Measurements from ENCODE around the gene CMSS1. TPM values are rescaled to one million over a fixed set of nuclear protein-coding genes. Genes with fewer than 3 reads are reported as not detected.

CMSS1 gene
- total and polyA plus RNA-seq, 2 of the 13 experiments (the other 11 are each of a cell fraction or from before 2014, with no cell fraction given), result 6.4 to 48.7 TPM

DNA sequence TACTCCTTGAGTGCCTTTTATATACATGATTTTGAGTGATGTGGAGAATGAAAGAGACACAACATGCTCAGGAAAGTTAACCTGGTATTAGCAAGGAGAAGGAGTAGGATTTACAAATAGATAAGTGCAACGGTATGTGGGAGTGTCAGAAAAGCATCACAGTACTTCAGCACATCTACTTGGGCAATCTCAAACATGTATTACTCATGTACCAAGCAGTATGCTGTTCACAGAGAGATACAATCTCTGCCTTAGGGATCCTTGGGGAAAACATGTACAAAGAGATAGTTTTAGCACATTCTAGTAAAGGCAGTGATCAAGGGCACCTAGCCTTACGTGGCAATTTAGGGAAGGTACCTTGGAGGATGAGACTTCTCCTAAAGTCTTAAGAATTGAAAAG is 150.1 kb downstream of the CMSS1 start:
- no TSS peak for BruUV-seq (replicated peaks)
- CTCF ChIA-PET (ENCODE audit: low intra/inter-chr PET ratio, low total read pairs), result no interaction called here
- FAIRE-seq, result no peak

DNA sequence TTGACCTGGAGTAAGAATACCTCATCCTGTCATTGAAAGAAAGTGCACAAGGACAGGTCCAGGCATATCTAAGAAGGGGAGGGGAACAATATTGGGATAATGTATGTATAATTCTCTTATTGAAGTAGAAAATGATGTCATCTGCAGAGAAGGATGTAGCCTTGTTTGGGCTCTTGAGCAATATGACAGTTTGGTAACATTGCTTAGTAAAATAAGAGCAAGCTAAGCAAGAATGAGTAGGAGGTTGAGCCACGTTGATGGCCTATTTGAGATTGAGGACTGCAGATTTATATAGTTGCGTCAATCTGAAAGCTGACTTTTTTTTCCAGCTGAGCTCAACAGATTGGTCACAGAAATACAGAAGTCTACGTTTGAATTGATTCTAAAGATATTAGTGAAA is 151.5 kb downstream of the CMSS1 start:
- 95% methylated on average over 3 of the region's 3 CpGs for WGBS (ENCODE audit: low lambda C conversion rate)
- Histone ChIP-seq H2AFZ (ENCODE audit: low read length) (no peak overlapping the region), H3K4me2 (ENCODE audit: low read depth, low read length) (no peak overlapping the region), H3K9me3 (ENCODE audit: low read length) (no peaks in the 10 kb centered on the region), H3K4me1 (ENCODE audit: insufficient read depth, low read length) (peaks cover 19% of the 10 kb centered on the region), H3K9ac (ENCODE audit: insufficient read depth, low read depth, low read length) (no peak overlapping the region), H3K27ac (ENCODE audit: extremely low read length, insufficient read depth, low read length) (no peak overlapping the region), H4K20me1 (ENCODE audit: insufficient read depth, low read length) (no peaks in the 10 kb centered on the region), H3K27me3 (ENCODE audit: control insufficient read depth in 1 of 2, insufficient read depth in 2 of 2, low read length in 2 of 2) (no peaks in the 10 kb centered on the region), H3K79me2 (ENCODE audit: insufficient read depth, low read length) (no peaks in the 10 kb centered on the region), H3K4me3 (replicated peaks in 1 of 3; ENCODE audit: insufficient read depth in 1 of 3, low read depth in 2 of 3, low read length in 3 of 3) (no peak overlapping the region), H3K36me3 (replicated peaks in 1 of 2; ENCODE audit: control insufficient read depth in 1 of 2, insufficient read depth in 2 of 2, low read length in 2 of 2) (no peaks in the 10 kb centered on the region)
- TF ChIP-seq ZNF121 (CRISPR knock-in tag; IDR thresholded peaks at IDR 0.05) (no peak), ATF7 (IDR thresholded peaks at IDR 0.05) (peak; percentile 53), ATF7 (CRISPR knock-in tag; IDR thresholded peaks at IDR 0.05) (no peak), ZIK1 (CRISPR knock-in tag; IDR thresholded peaks at IDR 0.05; ENCODE audit: borderline replicate concordance, low read depth) (no peak)
- intact Hi-C loops (cut with micrococcal nuclease; ENCODE audit: unreplicated experiment), result no loop called here
- ChIA-PET CTCF (ENCODE audit: low intra/inter-chr PET ratio, low total read pairs) (no interaction called here), POLR2A (no interaction called here)
- no peak for FAIRE-seq
- no peak for ATAC-seq
- in situ Hi-C loops (cut with HindIII; ENCODE audit: extremely low pct_ligation_motif_present, low pct_unique_long_range_greater_than_20kb), result no loop called here
- no TSS peak for BruUV-seq (replicated peaks)
- DNase-seq (ENCODE audit: low spot score), result no peak

More for the DNA sequence above, 150.1 kb downstream of the CMSS1 start:
- POLR2A ChIA-PET, result no interaction called here
- H4K20me1 ChIP-seq (ENCODE audit: insufficient read depth, low read length), result no peaks in the 10 kb centered on the region
- H3K9ac ChIP-seq (ENCODE audit: insufficient read depth, low read depth, low read length), result no peak overlapping the region
- TF ChIP-seq ZKSCAN8 (CRISPR knock-in tag; IDR thresholded peaks at IDR 0.05; ENCODE audit: borderline replicate concordance) (no peak), ZBTB3 (CRISPR knock-in tag; IDR thresholded peaks at IDR 0.05; ENCODE audit: borderline replicate concordance, low read depth) (no peak), FOXP1 (IDR thresholded peaks at IDR 0.05) (no peak), FOXP1 (CRISPR knock-in tag; IDR thresholded peaks at IDR 0.05) (no peak)
- TF ChIP-seq, protein P1, sequence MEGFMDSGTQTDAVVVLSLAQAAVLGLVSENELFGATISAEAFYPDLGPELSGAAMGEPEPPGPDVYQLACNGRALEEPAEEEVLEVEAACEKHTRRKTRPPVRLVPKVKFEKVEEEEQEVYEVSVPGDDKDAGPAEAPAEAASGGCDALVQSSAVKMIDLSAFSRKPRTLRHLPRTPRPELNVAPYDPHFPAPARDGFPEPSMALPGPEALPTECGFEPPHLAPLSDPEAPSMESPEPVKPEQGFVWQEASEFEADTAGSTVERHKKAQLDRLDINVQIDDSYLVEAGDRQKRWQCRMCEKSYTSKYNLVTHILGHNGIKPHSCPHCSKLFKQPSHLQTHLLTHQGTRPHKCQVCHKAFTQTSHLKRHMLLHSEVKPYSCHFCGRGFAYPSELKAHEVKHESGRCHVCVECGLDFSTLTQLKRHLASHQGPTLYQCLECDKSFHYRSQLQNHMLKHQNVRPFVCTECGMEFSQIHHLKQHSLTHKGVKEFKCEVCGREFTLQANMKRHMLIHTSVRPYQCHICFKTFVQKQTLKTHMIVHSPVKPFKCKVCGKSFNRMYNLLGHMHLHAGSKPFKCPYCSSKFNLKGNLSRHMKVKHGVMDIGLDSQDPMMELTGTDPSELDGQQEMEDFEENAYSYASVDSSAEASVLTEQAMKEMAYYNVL (CRISPR knock-in tag; IDR thresholded peaks at IDR 0.05; ENCODE audit: borderline replicate concordance), result no peak
- no peaks in the 10 kb centered on the region for H3K79me2 ChIP-seq (ENCODE audit: insufficient read depth, low read length)
- H3K4me1 ChIP-seq (ENCODE audit: insufficient read depth, low read length), result peaks cover 17% of the 10 kb centered on the region
- H3K9me3 ChIP-seq (ENCODE audit: low read length), result no peaks in the 10 kb centered on the region
- intact Hi-C loops (cut with micrococcal nuclease; ENCODE audit: unreplicated experiment) (no loop called here), in situ Hi-C loops (cut with HindIII; ENCODE audit: extremely low pct_ligation_motif_present, low pct_unique_long_range_greater_than_20kb) (no loop called here)
- no peaks in the 10 kb centered on the region for H3K27me3 ChIP-seq (ENCODE audit: control insufficient read depth in 1 of 2, insufficient read depth in 2 of 2, low read length in 2 of 2)
- no peak overlapping the region for H3K4me2 ChIP-seq (ENCODE audit: low read depth, low read length)
- DNase-seq (ENCODE audit: low spot score) (no peak), ATAC-seq (no peak)
- H3K36me3 ChIP-seq (replicated peaks in 1 of 2; ENCODE audit: control insufficient read depth in 1 of 2, insufficient read depth in 2 of 2, low read length in 2 of 2), result no peaks in the 10 kb centered on the region
- no peak overlapping the region for H3K27ac ChIP-seq (ENCODE audit: extremely low read length, insufficient read depth, low read length)
- H2AFZ ChIP-seq (ENCODE audit: low read length), result no peak overlapping the region
- WGBS (ENCODE audit: low lambda C conversion rate), result 98% methylated on average over 2 of the region's 2 CpGs
- no peak overlapping the region for H3K4me3 ChIP-seq (replicated peaks in 1 of 3; ENCODE audit: insufficient read depth in 1 of 3, low read depth in 2 of 3, low read length in 3 of 3)

Data from HepG2 (cell line).